ENCODE data around the gene RSPH1. TPM values are rescaled to one million over a fixed set of nuclear protein-coding genes. Genes with fewer than 3 reads are reported as not detected.

RSPH1 gene
- total and polyA plus RNA-seq, 7 donors = 0.08 to 0.29 TPM; not detected in 5

- TF ChIP-seq CTCF (IDR thresholded peaks at IDR 0.05) = no peak
- Histone ChIP-seq H3K4me3 (no peak overlapping the region), H3K27me3 (ENCODE audit: insufficient read depth in 3 of 3, low read length in 2 of 3) (peaks cover 0 to 15% (median 0%) of the 10 kb centered on the region in 3 donors), H3K36me3 (ENCODE audit: insufficient read depth in 1 of 2, low read depth in 1 of 2) (no peaks in the 10 kb centered on the region), H3K9me3 (no peaks in the 10 kb centered on the region), H3K4me1 (no peaks in the 10 kb centered on the region), H3K27ac (no peak overlapping the region)
- DNase-seq = no peak
- intact Hi-C loops (cut with DNase I) = no loop called here
- WGBS, 3 donors = 78 to 83% (median 80%) methylated on average over 8 of the region's 8 CpGs
- no peak for ATAC-seq
Observed at GRCh38 chr21:42456457-42456856, 39.6 kb downstream of the RSPH1 start.

- ATAC-seq (no peak), DNase-seq (no peak)
- no peaks in the 10 kb centered on the region for H3K4me1 ChIP-seq
- intact Hi-C loops (cut with DNase I) = no loop called here
- H3K27ac ChIP-seq = no peak overlapping the region
- peaks cover 0 to 15% (median 0%) of the 10 kb centered on the region in 3 donors for H3K27me3 ChIP-seq (ENCODE audit: insufficient read depth in 3 of 3, low read length in 2 of 3)
- no peak overlapping the region for H3K4me3 ChIP-seq
- no peak for TF ChIP-seq CTCF (IDR thresholded peaks at IDR 0.05)
- H3K36me3 ChIP-seq (ENCODE audit: insufficient read depth in 1 of 2, low read depth in 1 of 2) = no peaks in the 10 kb centered on the region
- 77 to 81% (median 80%) methylated on average over 10 of the region's 10 CpGs for WGBS, 3 donors
- no peaks in the 10 kb centered on the region for H3K9me3 ChIP-seq
Observed at GRCh38 chr21:42455754-42456440, 40.1 kb downstream of the RSPH1 start.

- no peaks in the 10 kb centered on the region for H3K4me1 ChIP-seq
- 61 to 75% (median 71%) methylated on average over 9 of the region's 9 CpGs for whole genome bisulfite sequencing, 3 donors
- DNase-seq (peak in 1 of 2 donors; percentile 45), ATAC-seq (no peak)
- no peak overlapping the region for H3K4me3 ChIP-seq
- no peak overlapping the region for H3K27ac ChIP-seq
- no peaks in the 10 kb centered on the region for H3K36me3 ChIP-seq (ENCODE audit: insufficient read depth in 1 of 2, low read depth in 1 of 2)
- intact Hi-C loops (cut with DNase I) = no loop called here
- H3K9me3 ChIP-seq = no peaks in the 10 kb centered on the region
- H3K27me3 ChIP-seq (ENCODE audit: insufficient read depth in 3 of 3, low read length in 2 of 3) = peaks cover 0 to 15% (median 0%) of the 10 kb centered on the region in 3 donors
- no peak for TF ChIP-seq CTCF (IDR thresholded peaks at IDR 0.05)
Observed at GRCh38 chr21:42455196-42455595, 40.8 kb downstream of the RSPH1 start.

- no peak for DNase-seq
- no peak overlapping the region for H3K4me3 ChIP-seq
- H3K27ac ChIP-seq = no peak overlapping the region
- no peak for TF ChIP-seq CTCF (IDR thresholded peaks at IDR 0.05)
- intact Hi-C loops (cut with DNase I) = loop anchor here in 1 of 2 donors (5.0 kb wide), 1 partner anchor 307 kb away; no protein-coding TSS in a partner anchor
- ATAC-seq = no peak
- no peaks in the 10 kb centered on the region for H3K9me3 ChIP-seq
- H3K36me3 ChIP-seq (ENCODE audit: insufficient read depth in 1 of 2, low read depth in 1 of 2) = no peaks in the 10 kb centered on the region
- peaks cover 0 to 15% (median 2%) of the 10 kb centered on the region in 3 donors for H3K27me3 ChIP-seq (ENCODE audit: insufficient read depth in 3 of 3, low read length in 2 of 3)
- H3K4me1 ChIP-seq = no peaks in the 10 kb centered on the region
- 60 to 70% (median 66%) methylated on average over 9 of the region's 9 CpGs for WGBS, 3 donors
Observed at GRCh38 chr21:42454786-42455185, 41.2 kb downstream of the RSPH1 start.
